HepG2 (cell line): ENCODE measurements around the gene MSX2. TPM values are rescaled to one million over a fixed set of nuclear protein-coding genes. Genes with fewer than 3 reads are reported as not detected.

Source experiments
- ATAC-seq: fragments of 200-7000 bp; cut with Tn5 transposase; 3 replicates; pipeline ENCODE4 v1.9.1; 2020; ENCODE audit warnings: mild to moderate bottlenecking, moderate library complexity
- BruUV-seq: library from RNA; stranded (reverse); fragments of 400-500 nt; replicated peaks from 2 replicates; lab custom pipeline; 2021; lab: Mats Ljungman, UMichigan
- CTCF ChIA-PET: fragments of 300-600 bp; formaldehyde crosslinking; extraction: SDS; loops from one replicate; lab custom pipeline; 2021; ENCODE audit warnings: low total read pairs, inconsistent platforms, low intra/inter-chr PET ratio; lab: Yijun Ruan, JAX
- POLR2A ChIA-PET: fragments of 350-600 bp; sonication (Branson Sonifier 250); formaldehyde crosslinking; loops from one replicate; lab custom pipeline; 2020; ENCODE audit warnings: antibody characterized with exemption, inconsistent platforms; lab: Yijun Ruan, JAX
- DNase-seq: peaks from one replicate; pipeline ENCODE4 v3.0.0-alpha.2; 2015; ENCODE audit warnings: low spot score
- FAIRE-seq: peaks from 3 replicates; lab custom pipeline; 2011; peaks lifted over from hg19 to GRCh38; lab: Jason Lieb, UNC
- H2AFZ ChIP-seq: one replicate; pipeline ENCODE4 v1.6.1; 2011; ENCODE audit warnings: low read length, inconsistent platforms
- H3K27ac ChIP-seq: fragments of 300-600 bp; 3 replicates; pipeline ENCODE4 v1.8.0; 2011; ENCODE audit warnings: mixed run types, mild to moderate bottlenecking, mixed read lengths, low read length, inconsistent platforms; ENCODE audit not compliant: insufficient read depth; ENCODE audit errors: extremely low read length
- H3K27me3 ChIP-seq, 2 experiments: fragments of 200-600 bp in 1 of 2; 2 replicates in 1 of 2; 3 replicates in 1 of 2; pipeline versions ENCODE4 v1.6.0 to v1.8.0; 2011; ENCODE audit warnings: low read length in 2 of 2, mild to moderate bottlenecking in 2 of 2, moderate library complexity in 2 of 2, inconsistent platforms in 1 of 2; ENCODE audit not compliant: insufficient read depth in 2 of 2, control insufficient read depth in 1 of 2
- H3K36me3 ChIP-seq, 2 experiments: fragments of 200-600 bp in 1 of 2; replicated peaks in 1 of 2; 2 replicates in 1 of 2; 3 replicates in 1 of 2; pipeline versions ENCODE4 v1.5.1 to v1.8.0; 2011; ENCODE audit warnings: low read length in 2 of 2, inconsistent platforms in 1 of 2; ENCODE audit not compliant: insufficient read depth in 2 of 2, control insufficient read depth in 1 of 2
- H3K4me1 ChIP-seq: 2 replicates; pipeline ENCODE4 v1.5.1; 2012; ENCODE audit warnings: low read length, inconsistent platforms; ENCODE audit not compliant: insufficient read depth
- H3K4me2 ChIP-seq: 2 replicates; pipeline ENCODE4 v1.6.0; 2011; ENCODE audit warnings: low read depth, low read length, inconsistent platforms
- H3K4me3 ChIP-seq, 3 experiments: fragments of 200-600 bp in 1 of 3; sonication (generic), shearing (Covaris generic) in 1 of 3; replicated peaks in 1 of 3; 2 replicates each; pipeline ENCODE4 v1.5.1; 2011 to 2016; ENCODE audit warnings: low read length in 3 of 3, inconsistent platforms in 2 of 3, low read depth in 2 of 3, mild to moderate bottlenecking in 2 of 3, control low read depth in 1 of 3, mixed read lengths in 1 of 3; ENCODE audit not compliant: insufficient read depth in 1 of 3
- H3K79me2 ChIP-seq: one replicate; pipeline ENCODE4 v1.6.1; 2011; ENCODE audit warnings: low read length, inconsistent platforms; ENCODE audit not compliant: insufficient read depth
- H3K9ac ChIP-seq: 2 replicates; pipeline ENCODE4 v1.6.0; 2011; ENCODE audit warnings: mild to moderate bottlenecking, low read depth, low read length, inconsistent platforms; ENCODE audit not compliant: insufficient read depth
- H3K9me3 ChIP-seq: 2 replicates; pipeline ENCODE4 v1.5.1; 2012; ENCODE audit warnings: mild to moderate bottlenecking, low read length
- H4K20me1 ChIP-seq: 2 replicates; pipeline ENCODE4 v1.6.0; 2011; ENCODE audit warnings: inconsistent platforms, mild to moderate bottlenecking, low read length, moderate library complexity; ENCODE audit not compliant: insufficient read depth
- KAT7 ChIP-seq: IDR thresholded peaks from 2 replicates; pipeline ENCODE4 v1.6.1; 2018; ENCODE audit warnings: borderline replicate concordance, missing compliant biosample characterization
- MIER3 ChIP-seq: IDR thresholded peaks from 2 replicates; pipeline ENCODE4 v1.6.1; 2016; ENCODE audit warnings: missing compliant biosample characterization, borderline replicate concordance
- PLSCR1 ChIP-seq: sonication (generic); formaldehyde crosslinking; IDR thresholded peaks from 2 replicates; pipeline ENCODE4 v1.5.0; 2020; ENCODE audit warnings: missing genetic modification reagents, mild to moderate bottlenecking, borderline replicate concordance
- ZC3H4 ChIP-seq: sonication (generic); formaldehyde crosslinking; IDR thresholded peaks from 2 replicates; pipeline ENCODE4 v1.4.0; 2020; ENCODE audit warnings: missing genetic modification reagents, borderline replicate concordance
- ZNF333 ChIP-seq: sonication (generic); formaldehyde crosslinking; IDR thresholded peaks from 2 replicates; pipeline ENCODE4 v1.4.0; 2020; ENCODE audit warnings: mild to moderate bottlenecking, missing genetic modification reagents, borderline replicate concordance
- ZNF468 ChIP-seq: sonication (generic); formaldehyde crosslinking; IDR thresholded peaks from 2 replicates; pipeline ENCODE4 v1.8.0; 2022; ENCODE audit warnings: mild to moderate bottlenecking, moderate library complexity, missing genetic modification reagents
- ZNF501 ChIP-seq: sonication (generic); formaldehyde crosslinking; IDR thresholded peaks from 2 replicates; pipeline ENCODE4 v1.5.1; 2020; ENCODE audit warnings: mild to moderate bottlenecking, moderate library complexity, missing genetic modification reagents
- WGBS: methylation state at CpG from one replicate; pipeline ENCODE4 v1.1.6; 2017; ENCODE audit warnings: low lambda C conversion rate; 5-methylcytosine and 5-hydroxymethylcytosine counted together
- in situ Hi-C: cut with HindIII; loops from 2 replicates; pipeline ENCODE4 v1.10.0; 2017; ENCODE audit warnings: low pct_unique_long_range_greater_than_20kb; ENCODE audit not compliant: extremely low pct_ligation_motif_present
- intact Hi-C: fragments of 100-400 bp; cut with micrococcal nuclease; formaldehyde crosslinking; loops from one replicate; pipeline ENCODE4 v1.10.0; 2022; ENCODE audit not compliant: unreplicated experiment
- microRNA-seq: library from miRNA; unstranded; fragments of <30 nt; microRNA quantifications from one replicate; pipeline ENCODE4, GENCODE V29; 2020
- polyA plus RNA-seq, 8 experiments: library from polyadenylated mRNA; depleted of rRNA in 3 of 8; stranded (reverse) in 7 of 8; unstranded in 1 of 8; fragments of >200 nt; fragmentation: Illumina TruSeq in 4 of 8; extraction: Trizol in 4 of 8; gene quantifications; 2 replicates each; pipeline versions ENCODE4 v1.2.1 to v1.2.3, GENCODE V29; 2011 to 2016; ENCODE audit warnings: low read depth in 4 of 8, missing spikeins in 1 of 8, mixed read lengths in 1 of 8; ENCODE audit not compliant: insufficient read depth in 1 of 8
- small RNA-seq, 3 experiments: library from RNA; depleted of rRNA; stranded (forward); fragments of <200 nt; gene quantifications; one replicate each; pipeline ENCODE3, GENCODE V24; 2012; ENCODE audit warnings: low read depth in 2 of 3, low replicate concordance in 1 of 3; ENCODE audit not compliant: insufficient read length in 3 of 3, insufficient read depth in 2 of 3
- total RNA-seq, 5 experiments: library from RNA; depleted of rRNA; stranded (reverse); fragments of >200 nt; fragmentation: Illumina TruSeq; extraction: Trizol; gene quantifications; 2 replicates each; pipeline ENCODE4 v1.2.3, GENCODE V29; 2016; ENCODE audit warnings: low read depth in 1 of 5

MSX2 gene
- total and polyA plus RNA-seq, 2 of the 13 experiments (the other 11 are each of a cell fraction or from before 2014, with no cell fraction given) = not detected

- no peak for TF ChIP-seq PLSCR1
- TF ChIP-seq MIER3 (CRISPR knock-in tag) = no peak
Observed at GRCh38 chr5:174777111-174777510, 52.7 kb downstream of the MSX2 start (continued).

GRCh38 chr5:174777583-174777982, 53.2 kb downstream of the MSX2 start:
- no peak overlapping the region for H3K9ac ChIP-seq
- H3K79me2 ChIP-seq = no peaks in the 10 kb centered on the region
- TF ChIP-seq KAT7 (CRISPR knock-in tag) = no peak
- no peak for TF ChIP-seq ZNF468
- no peak for TF ChIP-seq ZNF333
- TF ChIP-seq ZC3H4 = no peak
- no peak for TF ChIP-seq ZNF501 (CRISPR knock-in tag)
- ChIA-PET CTCF (no interaction called here), POLR2A (no interaction called here)
- intact Hi-C loops = no loop called here
- no peaks in the 10 kb centered on the region for H3K9me3 ChIP-seq
- no peak overlapping the region for H2AFZ ChIP-seq
- no peak for ATAC-seq
- no peak overlapping the region for H3K27ac ChIP-seq
- H3K36me3 ChIP-seq = no peaks in the 10 kb centered on the region
- FAIRE-seq = no peak
- no peak overlapping the region for H3K4me3 ChIP-seq
- peaks cover 0 to 3% of the 10 kb centered on the region in 2 experiments; a peak in 2 of 5 replicates for H3K27me3 ChIP-seq
- 0% methylated on average over 2 of the region's 2 CpGs for WGBS
- H3K4me2 ChIP-seq = no peak overlapping the region
- no peaks in the 10 kb centered on the region for H4K20me1 ChIP-seq
- no peaks in the 10 kb centered on the region for H3K4me1 ChIP-seq
- no peak for DNase-seq
- no TSS peak for BruUV-seq
- in situ Hi-C loops = no loop called here

Small RNA genes within 50 kb of the gene (microRNA-seq; reads per million reads assigned to microRNA genes)
- gene MIR4634 = not detected

Small RNA genes within 50 kb of the gene (small RNA-seq; reads per million reads assigned to genes)
- 0 reads per million in 3 experiments for gene MIR4634
